Tibial artery (tissue), 4 donors: ENCODE measurements around the gene FBXO33.

Source experiments
- DNase-seq, 2 donors: peaks; one replicate each; pipeline ENCODE4 v3.0.0-alpha.2; 2019
- H3K27ac ChIP-seq, 2 donors: fragments of 200-600 bp; sonication (generic) in 1 of 2; 1 replicate in 1 of 2; 2 replicates in 1 of 2; pipeline ENCODE4 v1.5.1; 2018 to 2019; ENCODE audit warnings: mild to moderate bottlenecking in 1 of 2
- H3K27me3 ChIP-seq, 2 donors: fragments of 200-600 bp; sonication (generic) in 1 of 2; one replicate each; pipeline versions ENCODE4 v1.5.1 to v1.6.0; 2016 to 2019
- H3K36me3 ChIP-seq, 3 donors: fragments of 200-600 bp; sonication (generic) in 2 of 3; one replicate each; pipeline ENCODE4 v1.5.1; 2016 to 2019; ENCODE audit warnings: mild to moderate bottlenecking in 2 of 3
- H3K4me1 ChIP-seq, 4 donors: fragments of 200-600 bp; sonication (generic) in 2 of 4; 1 replicate in 3 of 4; 2 replicates in 1 of 4; pipeline ENCODE4 v1.5.1; 2016 to 2019
- H3K4me3 ChIP-seq, 2 donors: fragments of 200-600 bp; sonication (generic) in 1 of 2; 1 replicate in 1 of 2; 2 replicates in 1 of 2; pipeline ENCODE4 v1.5.1; 2018 to 2019; ENCODE audit warnings: mild to moderate bottlenecking in 2 of 2
- H3K9me3 ChIP-seq, 3 donors: fragments of 200-600 bp; sonication (generic) in 1 of 3; one replicate each; pipeline ENCODE4 v1.5.1; 2016 to 2019
- intact Hi-C: fragments of 100-400 bp; cut with DNase I; formaldehyde crosslinking; loops from one replicate; pipeline ENCODE4 v1.15.0; 2023; ENCODE audit warnings: low total_unique reads
- TF ChIP-seq, protein P1 (sequence below), 2 experiments: fragments of 200-600 bp in 1 of 2; fragments of 450-650 bp in 1 of 2; IDR thresholded peaks; one replicate each; pipeline ENCODE4 v1.5.1; 2017 to 2019; ENCODE audit warnings: antibody characterized with exemption in 2 of 2, mild to moderate bottlenecking in 1 of 2, moderate library complexity in 1 of 2

Gene FBXO33

DNA sequence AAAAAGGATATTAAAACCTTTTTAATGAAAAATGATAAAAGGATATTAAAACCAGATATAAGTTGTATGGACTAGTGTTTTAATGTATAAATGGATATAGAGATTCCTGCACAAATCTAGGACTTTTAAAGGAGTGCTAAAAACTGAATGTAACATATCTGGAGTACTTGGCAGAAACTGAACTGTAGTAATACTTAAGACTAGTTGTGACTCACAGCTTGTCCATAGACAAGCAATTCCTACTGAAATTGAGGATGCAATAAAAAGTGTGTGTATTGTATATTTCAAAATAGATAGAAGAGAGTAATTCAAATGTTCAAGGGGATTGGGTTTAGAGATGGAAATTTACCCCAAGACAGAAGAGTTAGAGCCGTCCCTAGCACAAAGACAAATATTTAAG, 59.6 kb downstream of the FBXO33 start:
- intact Hi-C loops: no loop called here
- DNase-seq: no peak
- Histone ChIP-seq H3K27me3 (no peaks in the 10 kb centered on the region), H3K4me1 (peaks cover 0 to 25% (median 10%) of the 10 kb centered on the region in 4 donors), H3K36me3 (peaks cover 0 to 8% (median 7%) of the 10 kb centered on the region in 3 donors), H3K4me3 (no peak overlapping the region), H3K9me3 (no peaks in the 10 kb centered on the region), H3K27ac (no peak overlapping the region)
- TF ChIP-seq, protein P1, sequence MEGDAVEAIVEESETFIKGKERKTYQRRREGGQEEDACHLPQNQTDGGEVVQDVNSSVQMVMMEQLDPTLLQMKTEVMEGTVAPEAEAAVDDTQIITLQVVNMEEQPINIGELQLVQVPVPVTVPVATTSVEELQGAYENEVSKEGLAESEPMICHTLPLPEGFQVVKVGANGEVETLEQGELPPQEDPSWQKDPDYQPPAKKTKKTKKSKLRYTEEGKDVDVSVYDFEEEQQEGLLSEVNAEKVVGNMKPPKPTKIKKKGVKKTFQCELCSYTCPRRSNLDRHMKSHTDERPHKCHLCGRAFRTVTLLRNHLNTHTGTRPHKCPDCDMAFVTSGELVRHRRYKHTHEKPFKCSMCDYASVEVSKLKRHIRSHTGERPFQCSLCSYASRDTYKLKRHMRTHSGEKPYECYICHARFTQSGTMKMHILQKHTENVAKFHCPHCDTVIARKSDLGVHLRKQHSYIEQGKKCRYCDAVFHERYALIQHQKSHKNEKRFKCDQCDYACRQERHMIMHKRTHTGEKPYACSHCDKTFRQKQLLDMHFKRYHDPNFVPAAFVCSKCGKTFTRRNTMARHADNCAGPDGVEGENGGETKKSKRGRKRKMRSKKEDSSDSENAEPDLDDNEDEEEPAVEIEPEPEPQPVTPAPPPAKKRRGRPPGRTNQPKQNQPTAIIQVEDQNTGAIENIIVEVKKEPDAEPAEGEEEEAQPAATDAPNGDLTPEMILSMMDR (IDR thresholded peaks at IDR 0.05): no peak

DNA sequence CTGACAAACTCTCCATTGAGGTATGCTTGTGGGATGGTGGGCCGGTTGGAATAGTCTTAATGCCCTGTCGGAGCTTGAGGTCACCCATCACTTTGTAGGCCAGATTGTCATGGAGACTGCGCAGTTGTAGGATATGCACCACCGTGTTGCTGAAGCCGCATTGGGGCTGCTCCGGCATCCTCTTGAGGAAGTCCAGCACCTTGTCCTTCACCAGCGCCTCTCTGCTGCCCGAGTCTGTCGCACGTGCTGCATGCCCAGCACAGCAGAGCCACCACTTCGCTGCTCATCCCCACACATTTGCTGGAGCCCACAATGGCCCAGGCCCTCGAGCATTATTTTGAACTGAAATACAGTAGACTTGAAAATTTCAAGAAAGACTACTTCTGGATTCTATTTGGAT, 61.8 kb downstream of the FBXO33 start:
- intact Hi-C loops: no loop called here
- no peak overlapping the region for H3K27ac ChIP-seq
- TF ChIP-seq, protein P1 (IDR thresholded peaks at IDR 0.05): no peak
- H3K27me3 ChIP-seq: no peaks in the 10 kb centered on the region
- peaks cover 0 to 7% (median 2%) of the 10 kb centered on the region in 4 donors for H3K4me1 ChIP-seq
- H3K4me3 ChIP-seq: no peak overlapping the region
- DNase-seq: no peak
- no peaks in the 10 kb centered on the region for H3K9me3 ChIP-seq
- peaks cover 0 to 8% (median 7%) of the 10 kb centered on the region in 3 donors for H3K36me3 ChIP-seq

DNA sequence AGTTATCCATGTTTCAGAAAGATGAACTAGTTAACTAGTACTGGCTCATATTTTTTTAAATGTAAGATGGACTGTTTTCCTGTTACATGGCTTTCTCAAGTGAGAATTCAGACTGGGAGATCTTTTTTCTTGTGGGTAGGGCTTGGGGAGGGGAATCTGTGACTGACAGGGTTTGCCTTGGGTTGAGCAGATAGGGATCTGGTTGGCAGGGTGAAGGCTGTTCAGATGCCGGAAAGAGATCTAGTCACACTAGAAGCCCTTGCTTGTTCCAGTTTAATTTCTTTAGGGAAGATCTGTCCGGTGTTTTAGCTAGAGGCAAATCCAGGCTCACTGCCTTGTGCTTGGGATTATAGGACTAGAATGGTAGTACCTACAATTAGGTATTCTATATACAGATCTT, 63.2 kb downstream of the FBXO33 start:
- Histone ChIP-seq H3K27ac (no peak overlapping the region), H3K4me1 (peaks cover 0 to 2% (median 0%) of the 10 kb centered on the region in 4 donors), H3K27me3 (no peaks in the 10 kb centered on the region), H3K36me3 (peaks cover 10 to 13% (median 10%) of the 10 kb centered on the region in 3 donors), H3K9me3 (peaks cover 0 to 12% (median 4%) of the 10 kb centered on the region in 3 donors), H3K4me3 (no peak overlapping the region)
- no peak for DNase-seq
- TF ChIP-seq, protein P1 (IDR thresholded peaks at IDR 0.05): no peak
- intact Hi-C loops: no loop called here

DNA sequence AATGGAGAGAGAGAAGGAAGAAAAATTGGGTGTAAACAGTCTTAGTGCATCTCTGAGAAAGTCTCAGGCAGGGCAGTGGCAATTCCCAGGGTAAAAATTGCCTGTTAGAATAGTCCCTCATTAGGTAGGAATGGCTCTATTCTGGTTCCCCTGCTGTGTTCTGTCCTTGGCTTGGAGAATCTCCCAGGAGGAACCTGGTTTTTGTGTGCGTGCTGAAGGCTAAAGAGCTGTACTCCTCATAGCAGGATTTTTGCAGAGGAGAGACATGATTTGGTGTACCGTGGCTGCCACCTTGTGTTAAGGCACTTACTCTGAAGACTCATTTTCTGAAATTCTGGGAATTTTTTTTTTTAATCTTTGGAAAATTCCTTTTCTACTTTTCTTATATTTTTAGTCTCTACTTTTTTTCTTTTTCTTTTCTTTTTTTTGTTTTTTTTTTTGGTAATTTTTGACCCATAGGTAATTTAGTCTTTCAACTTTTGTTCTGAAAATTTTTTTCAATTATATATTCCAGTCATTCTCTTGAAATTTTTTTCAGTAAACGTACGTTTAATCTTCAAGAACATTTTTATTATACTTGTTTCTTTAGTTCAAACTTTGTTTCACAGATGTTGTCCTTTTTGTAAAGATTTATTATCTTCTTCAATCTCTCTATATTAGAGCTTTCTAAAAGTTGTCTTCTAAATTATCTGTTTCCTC, 63.8 kb downstream of the FBXO33 start:
- H3K27ac ChIP-seq: no peak overlapping the region
- intact Hi-C loops: no loop called here

DNA sequence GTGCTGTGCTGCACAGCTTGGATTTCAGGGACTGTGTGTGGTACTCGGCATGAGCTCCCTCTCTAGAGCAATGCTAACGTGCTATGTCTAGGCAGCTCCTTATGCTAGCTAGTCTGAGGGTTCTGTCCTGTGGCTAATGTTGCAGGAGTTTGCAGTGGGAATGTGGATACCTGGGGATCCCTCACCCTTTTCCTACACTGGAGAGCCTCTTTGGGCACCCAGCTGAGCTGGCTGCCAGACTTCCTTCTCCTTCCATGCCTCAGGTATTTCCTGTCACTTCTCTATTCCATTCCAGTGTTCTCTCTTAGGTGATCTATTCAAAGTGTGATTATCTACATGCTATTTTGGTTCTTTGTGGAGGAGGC, 64.9 kb downstream of the FBXO33 start:
- peaks cover 0 to 2% (median 0%) of the 10 kb centered on the region in 4 donors for H3K4me1 ChIP-seq
- H3K27ac ChIP-seq: no peak overlapping the region
- intact Hi-C loops: no loop called here
- H3K27me3 ChIP-seq: no peaks in the 10 kb centered on the region
- TF ChIP-seq, protein P1 (IDR thresholded peaks at IDR 0.05): no peak
- peaks cover 0 to 15% (median 10%) of the 10 kb centered on the region in 3 donors for H3K9me3 ChIP-seq
- no peak for DNase-seq
- no peak overlapping the region for H3K4me3 ChIP-seq
- H3K36me3 ChIP-seq: peaks cover 11 to 20% (median 16%) of the 10 kb centered on the region in 3 donors

More for the DNA sequence above, 63.8 kb downstream of the FBXO33 start:
- Histone ChIP-seq H3K9me3 (peaks cover 0 to 15% (median 7%) of the 10 kb centered on the region in 3 donors), H3K36me3 (peaks cover 11 to 16% (median 16%) of the 10 kb centered on the region in 3 donors), H3K27me3 (no peaks in the 10 kb centered on the region), H3K4me3 (no peak overlapping the region), H3K4me1 (peaks cover 0 to 2% (median 0%) of the 10 kb centered on the region in 4 donors)
- peak in 1 of 2 donors; percentile 25 for DNase-seq
- TF ChIP-seq, protein P1 (IDR thresholded peaks at IDR 0.05): peak; percentile 26 to 41
